SK-N-SH treated with all-trans-retinoic acid at 6 μM for 48 hours (cell line): ENCODE data around the gene THSD4.

Source experiments
- CSDC2 ChIP-seq: fragments of 250-450 bp; sonication (Bioruptor Pico); IDR thresholded peaks from 2 replicates; pipeline ENCODE4 v1.5.0; 2020; ENCODE audit warnings: mild to moderate bottlenecking, moderate library complexity
- CSRNP3 ChIP-seq: fragments of 250-450 bp; sonication (Bioruptor Pico); IDR thresholded peaks from 2 replicates; pipeline ENCODE4 v1.5.1; 2021; ENCODE audit warnings: mild to moderate bottlenecking, moderate library complexity
- ESRRG ChIP-seq: fragments of 250-450 bp; sonication (Bioruptor Pico); IDR thresholded peaks from 2 replicates; pipeline ENCODE4 v1.6.1; 2021; ENCODE audit warnings: mild to moderate bottlenecking
- PATZ1 ChIP-seq: fragments of 250-450 bp; sonication (Bioruptor Pico); IDR thresholded peaks from 2 replicates; pipeline ENCODE4 v1.8.0; 2020; ENCODE audit warnings: mild to moderate bottlenecking, moderate library complexity, borderline replicate concordance
- POU6F1 ChIP-seq: fragments of 250-450 bp; sonication (Bioruptor Pico); IDR thresholded peaks from 2 replicates; pipeline ENCODE4 v1.8.0; 2021; ENCODE audit warnings: low read depth, mild to moderate bottlenecking, moderate library complexity, borderline replicate concordance
- SNAI2 ChIP-seq: fragments of 250-450 bp; sonication (Bioruptor Pico); IDR thresholded peaks from 2 replicates; pipeline ENCODE4 v1.5.0; 2020; ENCODE audit warnings: mild to moderate bottlenecking, moderate library complexity
- TCF4 ChIP-seq: fragments of 250-450 bp; sonication (Bioruptor Pico); IDR thresholded peaks from 2 replicates; pipeline ENCODE4 v1.8.0; 2021; ENCODE audit warnings: mild to moderate bottlenecking, moderate library complexity, borderline replicate concordance
- ZC3H10 ChIP-seq: fragments of 250-450 bp; sonication (Bioruptor Pico); IDR thresholded peaks from 2 replicates; pipeline ENCODE4 v1.5.1; 2021; ENCODE audit warnings: mild to moderate bottlenecking, moderate library complexity
- ZFP3 ChIP-seq: fragments of 250-450 bp; sonication (Bioruptor Pico); IDR thresholded peaks from 2 replicates; pipeline ENCODE4 v1.5.0; 2020; ENCODE audit warnings: mild to moderate bottlenecking, moderate library complexity
- ZNF565 ChIP-seq: fragments of 450-650 bp; formaldehyde crosslinking; conservative IDR thresholded peaks from 2 replicates; pipeline ENCODE4 v1.5.0; 2020; ENCODE audit warnings: low read depth, mild to moderate bottlenecking, moderate library complexity

DNA sequence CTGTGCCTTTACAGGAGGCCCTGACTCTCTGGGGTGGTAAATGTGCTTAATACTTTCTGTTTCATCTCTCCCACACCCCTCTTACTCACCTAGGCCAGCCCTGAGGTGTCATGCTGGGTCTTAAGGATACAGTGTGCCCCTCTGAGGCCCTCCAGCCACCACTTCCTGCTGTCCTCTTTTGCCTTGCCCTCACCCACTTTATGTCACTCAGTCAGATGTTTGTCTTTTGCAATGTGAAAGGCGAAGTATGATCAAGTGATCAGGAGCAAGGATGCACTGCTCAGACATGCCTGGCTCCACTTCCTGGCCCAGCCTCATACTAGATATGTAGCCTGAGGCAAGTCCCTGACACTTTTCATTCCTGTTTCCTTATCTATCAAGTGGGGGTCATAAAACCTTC lies 356.1 kb downstream of the THSD4 start:
- TF ChIP-seq PATZ1 (CRISPR knock-in tag), result no peak
- no peak for TF ChIP-seq SNAI2
- TF ChIP-seq ZC3H10 (CRISPR knock-in tag), result no peak
- TF ChIP-seq ZFP3 (CRISPR knock-in tag), result no peak
- TF ChIP-seq CSDC2 (CRISPR knock-in tag), result no peak
- no peak for TF ChIP-seq POU6F1
- TF ChIP-seq ZNF565 (CRISPR knock-in tag), result no peak
- TF ChIP-seq ESRRG, result no peak
- TF ChIP-seq CSRNP3 (CRISPR knock-in tag), result no peak
- TF ChIP-seq TCF4 (CRISPR knock-in tag), result no peak
